NOMO-1 treated with DMSO at 0.1 percent for 48 hours (cell line): ENCODE data around the gene CTSW.

Source experiments
- DNase-seq: peaks from one replicate; lab custom pipeline; 2025; ENCODE audit not compliant: unreplicated experiment; lab: John Stamatoyannopoulos, UW

CTSW gene

GRCh38 chr11:65865550-65866172, 14.0 kb upstream of the CTSW start:
- DNase-seq: no peak

- no peak for DNase-seq
Observed at GRCh38 chr11:65866509-65867283, 12.9 kb upstream of the CTSW start.

- no peak for DNase-seq
Observed at GRCh38 chr11:65867284-65868071, 12.2 kb upstream of the CTSW start.

- no peak for DNase-seq
Observed at GRCh38 chr11:65868076-65868667, 11.5 kb upstream of the CTSW start.

- DNase-seq: no peak
Observed at GRCh38 chr11:65868907-65869306, 10.7 kb upstream of the CTSW start.

GRCh38 chr11:65869643-65870306, 9.9 kb upstream of the CTSW start:
- no peak for DNase-seq

GRCh38 chr11:65870307-65870658, 9.4 kb upstream of the CTSW start:
- DNase-seq: no peak

GRCh38 chr11:65870706-65871681, 8.6 kb upstream of the CTSW start:
- no peak for DNase-seq

GRCh38 chr11:65871811-65872548, 7.7 kb upstream of the CTSW start:
- DNase-seq: no peak

- no peak for DNase-seq
Observed at GRCh38 chr11:65872586-65873317, 6.9 kb upstream of the CTSW start, which contains the start of gene EFEMP2. TSS of gene EFEMP2 (minus strand) at chr11:65872800. CDS start at chr11:65872354, 446 bp downstream.

- DNase-seq: peak; percentile 83
Observed at GRCh38 chr11:65873318-65874156, 6.1 kb upstream of the CTSW start.

- DNase-seq: no peak
Observed at GRCh38 chr11:65880027-65880426, 390 bp downstream of the CTSW start.

GRCh38 chr11:65880844-65881421, 1.3 kb downstream of the CTSW start:
- DNase-seq: no peak

GRCh38 chr11:65882120-65883057, 2.8 kb downstream of the CTSW start:
- DNase-seq: no peak

GRCh38 chr11:65883058-65883761, 3.6 kb downstream of the CTSW start:
- no peak for DNase-seq
